OCI-LY1 (cell line): Measurements from ENCODE around the gene AFF2.
"Not testable (repeated sequence)": the region's sequence is repeated elsewhere in the genome, so short reads cannot be mapped to it uniquely, and the experiment has no call there.

Source experiments
- H2AFZ ChIP-seq: fragments of 200-600 bp; sonication (generic), shearing (Covaris generic); 2 replicates; pipeline ENCODE4 v1.6.0; 2014; ENCODE audit warnings: antibody characterized with exemption, mild to moderate bottlenecking, low read length
- H3F3A ChIP-seq: fragments of 200-600 bp; sonication (generic), shearing (Covaris generic); 2 replicates; pipeline ENCODE4 v1.6.0; 2014; ENCODE audit warnings: mild to moderate bottlenecking, antibody characterized with exemption, low read length, moderate library complexity; ENCODE audit not compliant: insufficient read depth
- H3K27ac ChIP-seq: fragments of 200-600 bp; sonication (generic); 2 replicates; pipeline ENCODE4 v1.5.1; 2014; ENCODE audit warnings: low read length, mixed run types, mild to moderate bottlenecking, low read depth; ENCODE audit not compliant: poor library complexity, severe bottlenecking
- H3K27me3 ChIP-seq: fragments of 200-600 bp; sonication (generic); 2 replicates; pipeline ENCODE4 v1.6.0; 2014; ENCODE audit warnings: antibody characterized with exemption, mild to moderate bottlenecking, low read length, moderate library complexity; ENCODE audit not compliant: insufficient read depth
- H3K36me3 ChIP-seq: fragments of 200-600 bp; sonication (generic); 2 replicates; pipeline ENCODE4 v1.6.1; 2014; ENCODE audit warnings: mild to moderate bottlenecking, antibody characterized with exemption, low read length, moderate library complexity, mixed read lengths; ENCODE audit not compliant: insufficient read depth
- H3K4me1 ChIP-seq: fragments of 200-600 bp; sonication (generic); 2 replicates; pipeline ENCODE4 v1.5.1; 2014; ENCODE audit warnings: mild to moderate bottlenecking, low read length, moderate library complexity; ENCODE audit not compliant: insufficient read depth, severe bottlenecking
- H3K4me2 ChIP-seq: fragments of 200-600 bp; sonication (generic), shearing (Covaris generic); 2 replicates; pipeline ENCODE4 v1.6.1; 2014; ENCODE audit warnings: low read length
- H3K4me3 ChIP-seq: fragments of 200-600 bp; sonication (generic); 2 replicates; pipeline ENCODE4 v1.5.1; 2014; ENCODE audit warnings: low read length, low read depth, mild to moderate bottlenecking, mixed read lengths; ENCODE audit not compliant: poor library complexity, severe bottlenecking
- H3K79me2 ChIP-seq: fragments of 200-600 bp; shearing (Covaris generic); 2 replicates; pipeline ENCODE4 v1.6.1; 2016; ENCODE audit warnings: mixed run types, low read length, mixed read lengths; ENCODE audit not compliant: insufficient read depth
- H3K9ac ChIP-seq: fragments of 200-600 bp; sonication (generic), shearing (Covaris generic); 2 replicates; pipeline ENCODE4 v1.6.1; 2014; ENCODE audit warnings: mild to moderate bottlenecking, low read length, mixed read lengths
- H3K9me2 ChIP-seq: fragments of 200-600 bp; sonication (generic), shearing (Covaris generic); 2 replicates; pipeline ENCODE4 v1.6.1; 2014; ENCODE audit warnings: low read depth, mild to moderate bottlenecking, low read length, mixed read lengths
- H3K9me3 ChIP-seq: fragments of 200-600 bp; shearing (Covaris generic); 2 replicates; pipeline ENCODE4 v1.6.1; 2014; ENCODE audit warnings: low read length, mixed read lengths
- H4K20me1 ChIP-seq: fragments of 200-600 bp; sonication (generic), shearing (Covaris generic); 2 replicates; pipeline ENCODE4 v1.6.0; 2016; ENCODE audit warnings: mild to moderate bottlenecking, low read length; ENCODE audit not compliant: insufficient read depth
- EZH2 ChIP-seq: fragments of 200-600 bp; sonication (generic), shearing (Covaris generic); IDR thresholded peaks from 2 replicates; pipeline ENCODE4 v1.8.0; 2017; ENCODE audit warnings: borderline replicate concordance, mixed run types, mild to moderate bottlenecking, antibody characterized with exemption, low read length, moderate library complexity, mixed read lengths
- TF ChIP-seq, protein P1 (sequence below): fragments of 200-600 bp; sonication (generic), shearing (Covaris generic); IDR thresholded peaks from 2 replicates; pipeline ENCODE4 v1.5.1; 2017; ENCODE audit warnings: mild to moderate bottlenecking, antibody characterized with exemption, low read length, moderate library complexity, mixed read lengths

Gene AFF2

GRCh38 chrX:148905400-148905799, 405.0 kb downstream of the AFF2 start:
- Histone ChIP-seq H3K4me3 (no peak overlapping the region), H3K4me1 (no peaks in the 10 kb centered on the region), H2AFZ (no peak overlapping the region), H3K9me2 (no peaks in the 10 kb centered on the region), H3K9me3 (no peaks in the 10 kb centered on the region), H3K9ac (no peak overlapping the region), H3F3A (no peaks in the 10 kb centered on the region), H3K4me2 (no peak overlapping the region), H3K27me3 (no peaks in the 10 kb centered on the region), H3K27ac (no peak overlapping the region), H4K20me1 (no peaks in the 10 kb centered on the region), H3K36me3 (peaks cover 4% of the 10 kb centered on the region; the same call in 1 of the 2 replicates), H3K79me2 (no peaks in the 10 kb centered on the region)
- TF ChIP-seq, protein P1, sequence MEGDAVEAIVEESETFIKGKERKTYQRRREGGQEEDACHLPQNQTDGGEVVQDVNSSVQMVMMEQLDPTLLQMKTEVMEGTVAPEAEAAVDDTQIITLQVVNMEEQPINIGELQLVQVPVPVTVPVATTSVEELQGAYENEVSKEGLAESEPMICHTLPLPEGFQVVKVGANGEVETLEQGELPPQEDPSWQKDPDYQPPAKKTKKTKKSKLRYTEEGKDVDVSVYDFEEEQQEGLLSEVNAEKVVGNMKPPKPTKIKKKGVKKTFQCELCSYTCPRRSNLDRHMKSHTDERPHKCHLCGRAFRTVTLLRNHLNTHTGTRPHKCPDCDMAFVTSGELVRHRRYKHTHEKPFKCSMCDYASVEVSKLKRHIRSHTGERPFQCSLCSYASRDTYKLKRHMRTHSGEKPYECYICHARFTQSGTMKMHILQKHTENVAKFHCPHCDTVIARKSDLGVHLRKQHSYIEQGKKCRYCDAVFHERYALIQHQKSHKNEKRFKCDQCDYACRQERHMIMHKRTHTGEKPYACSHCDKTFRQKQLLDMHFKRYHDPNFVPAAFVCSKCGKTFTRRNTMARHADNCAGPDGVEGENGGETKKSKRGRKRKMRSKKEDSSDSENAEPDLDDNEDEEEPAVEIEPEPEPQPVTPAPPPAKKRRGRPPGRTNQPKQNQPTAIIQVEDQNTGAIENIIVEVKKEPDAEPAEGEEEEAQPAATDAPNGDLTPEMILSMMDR = no peak
- no peak for TF ChIP-seq EZH2

- H2AFZ ChIP-seq, H3K4me3 ChIP-seq, H3K9me3 ChIP-seq: not testable (repeated sequence)
These were observed 406.2 kb downstream of the AFF2 start for GRCh38 chrX:148906628-148907027.

DNA sequence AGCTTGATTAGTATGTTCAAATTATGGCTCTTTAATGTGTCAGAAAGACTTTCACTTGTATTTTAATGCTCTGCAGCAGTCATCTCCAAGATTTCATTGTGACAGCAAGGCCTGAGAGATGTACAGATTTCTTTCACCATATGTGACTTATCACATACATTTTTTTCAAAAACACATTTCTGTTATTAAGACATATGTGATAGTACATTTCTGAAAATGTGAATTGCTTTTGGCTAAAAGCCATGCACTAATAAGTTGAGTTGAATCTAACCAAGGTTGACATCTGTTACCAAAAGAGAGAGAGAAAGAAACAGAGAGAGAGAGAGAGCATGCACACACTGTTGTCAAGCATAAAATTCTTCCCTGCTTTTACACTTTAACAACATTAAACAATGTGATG, 409.3 kb downstream of the AFF2 start:
- no peaks in the 10 kb centered on the region for H3K27me3 ChIP-seq

More at GRCh38 chrX:148906628-148907027, 406.2 kb downstream of the AFF2 start:
- not testable (repeated sequence) for H3K27me3 ChIP-seq, H4K20me1 ChIP-seq, H3K36me3 ChIP-seq, H3K4me2 ChIP-seq, H3K9me2 ChIP-seq, H3K27ac ChIP-seq, H3K79me2 ChIP-seq, H3F3A ChIP-seq, H3K4me1 ChIP-seq, H3K9ac ChIP-seq

DNA sequence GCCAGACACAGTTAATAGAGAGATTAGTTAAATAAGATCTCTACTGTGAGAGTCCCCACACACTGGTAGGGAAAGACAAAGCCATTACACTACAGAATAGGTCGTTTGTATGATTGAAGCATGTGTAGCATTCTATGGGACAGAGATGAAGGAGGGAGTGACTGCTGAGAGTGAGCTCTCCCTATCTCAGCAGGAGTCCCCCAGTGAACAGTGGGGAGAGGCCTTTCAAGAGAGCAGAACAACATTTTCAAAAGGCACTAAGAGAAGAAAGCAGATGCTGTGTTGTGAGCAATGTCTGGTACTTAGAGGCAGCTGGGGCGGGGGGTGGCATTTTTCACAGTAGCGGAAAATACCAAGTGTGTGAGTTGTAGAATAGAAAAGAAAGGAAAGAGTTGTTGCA, 413.6 kb downstream of the AFF2 start:
- H3K4me1 ChIP-seq = no peaks in the 10 kb centered on the region
- H3K36me3 ChIP-seq = no peaks in the 10 kb centered on the region
- no peaks in the 10 kb centered on the region for H3K79me2 ChIP-seq
- no peak overlapping the region for H2AFZ ChIP-seq
- no peaks in the 10 kb centered on the region for H3K9me2 ChIP-seq
- no peaks in the 10 kb centered on the region for H3K9me3 ChIP-seq
- TF ChIP-seq, protein P1 = no peak
- TF ChIP-seq EZH2 = no peak
- no peak overlapping the region for H3K4me2 ChIP-seq
- H3K27me3 ChIP-seq = no peaks in the 10 kb centered on the region
- no peak overlapping the region for H3K4me3 ChIP-seq
- H3K27ac ChIP-seq = no peak overlapping the region
- no peaks in the 10 kb centered on the region for H3F3A ChIP-seq
- H3K9ac ChIP-seq = no peak overlapping the region
- H4K20me1 ChIP-seq = no peaks in the 10 kb centered on the region

More for the DNA sequence above, 409.3 kb downstream of the AFF2 start:
- TF ChIP-seq EZH2 = no peak
- TF ChIP-seq, protein P1 = no peak
- Histone ChIP-seq H3K27ac (no peak overlapping the region), H3K4me1 (no peaks in the 10 kb centered on the region), H3K9me2 (no peaks in the 10 kb centered on the region), H3F3A (no peaks in the 10 kb centered on the region), H4K20me1 (no peaks in the 10 kb centered on the region), H3K9me3 (no peaks in the 10 kb centered on the region), H3K79me2 (no peaks in the 10 kb centered on the region), H3K9ac (no peak overlapping the region), H3K4me3 (no peak overlapping the region), H3K36me3 (peaks cover 4% of the 10 kb centered on the region; the same call in 1 of the 2 replicates), H2AFZ (no peak overlapping the region), H3K4me2 (no peak overlapping the region)
